ENCODE results near the gene CLN5. TPM values are rescaled to one million over a fixed set of nuclear protein-coding genes. Genes with fewer than 3 reads are reported as not detected.

The CLN5 gene
- total RNA-seq (10 to 100 TPM; 12.3 to 19.1 (median 15.9) TPM), polyA plus RNA-seq (10 to 100 TPM; 11.8 to 18.2 TPM)
- long read RNA-seq, donor 1, full-length matches to known transcripts, result 15 of 15 reads
- long read RNA-seq, donor 1, partial matches to known transcripts, result 0 of 15 reads
- long read RNA-seq, donor 1, other reads (novel, unspliced or antisense), result 0 of 15 reads
- long read RNA-seq, donor 2, full-length matches to known transcripts, result 100 of 102 reads
- long read RNA-seq, donor 2, partial matches to known transcripts, result 1 of 102 reads
- long read RNA-seq, donor 2, other reads (novel, unspliced or antisense), result 1 of 102 reads
- long read RNA-seq, donor 3, full-length matches to known transcripts, result 17 of 19 reads
- long read RNA-seq, donor 3, partial matches to known transcripts, result 2 of 19 reads
- long read RNA-seq, donor 3, other reads (novel, unspliced or antisense), result 0 of 19 reads

DNA sequence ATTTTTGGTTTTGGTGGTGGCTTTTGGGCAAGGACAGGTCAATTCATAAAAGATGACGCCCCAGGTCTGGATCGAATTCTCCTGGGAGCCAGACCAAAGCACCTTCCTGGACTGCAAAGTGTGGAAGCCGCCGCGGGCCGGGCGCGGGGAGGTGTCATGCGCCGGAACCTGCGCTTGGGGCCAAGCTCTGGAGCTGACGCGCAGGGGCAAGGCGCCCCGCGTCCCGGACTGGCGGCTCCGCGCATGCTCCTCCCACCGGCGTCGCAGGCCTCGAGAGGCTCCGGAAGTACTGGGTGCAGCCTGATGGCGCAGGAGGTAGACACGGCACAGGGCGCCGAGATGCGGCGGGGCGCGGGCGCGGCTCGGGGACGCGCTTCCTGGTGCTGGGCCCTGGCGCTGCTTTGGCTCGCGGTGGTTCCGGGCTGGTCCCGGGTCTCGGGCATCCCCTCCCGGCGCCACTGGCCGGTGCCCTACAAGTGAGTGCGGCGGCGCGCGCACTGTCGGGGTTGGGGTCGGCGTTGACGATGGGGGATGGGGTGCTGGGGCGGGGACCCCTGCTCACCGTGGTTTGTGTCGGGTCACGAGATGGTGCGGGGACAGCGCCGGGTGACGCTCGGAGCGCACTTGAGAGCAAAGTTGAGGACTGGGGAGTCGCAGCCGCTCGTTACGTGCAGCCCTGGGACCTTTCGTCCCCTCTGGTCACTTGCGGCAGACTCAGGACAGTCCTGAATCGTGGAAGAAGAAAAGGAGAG is at the start of gene CLN5:
Gene CLN5, plus strand, starts transcription at position 286 of the 752 bp plus-strand sequence. Its CDS starts 18 bp downstream, at position 304.
- no peaks in the 10 kb centered on the region for H3K9me3 ChIP-seq
- peak within 1 kb of the TSS; percentile 85 to 95 (median 90) for H3K27ac ChIP-seq
- intact Hi-C loops (cut with DNase I), result loop anchor here in 3 of 10 donors (1.0 to 5.0 kb wide), 3 partner anchors 34 to 105 kb away; partner anchors contain the start of genes FBXL3 (in 2 of the 3) and KCTD12 (in 1 of the 3)
- DNase-seq, result peak; percentile 93 to 97 (median 96)
- peak within 1 kb of the TSS; percentile 60 to 94 (median 78) for H3K4me3 ChIP-seq
- ATAC-seq, result peak; percentile 97 to 99 (median 98)
- peak in 1 of 2 donors; percentile 93 for TF ChIP-seq POLR2A (IDR thresholded peaks at IDR 0.05)
- TF ChIP-seq, protein P1, sequence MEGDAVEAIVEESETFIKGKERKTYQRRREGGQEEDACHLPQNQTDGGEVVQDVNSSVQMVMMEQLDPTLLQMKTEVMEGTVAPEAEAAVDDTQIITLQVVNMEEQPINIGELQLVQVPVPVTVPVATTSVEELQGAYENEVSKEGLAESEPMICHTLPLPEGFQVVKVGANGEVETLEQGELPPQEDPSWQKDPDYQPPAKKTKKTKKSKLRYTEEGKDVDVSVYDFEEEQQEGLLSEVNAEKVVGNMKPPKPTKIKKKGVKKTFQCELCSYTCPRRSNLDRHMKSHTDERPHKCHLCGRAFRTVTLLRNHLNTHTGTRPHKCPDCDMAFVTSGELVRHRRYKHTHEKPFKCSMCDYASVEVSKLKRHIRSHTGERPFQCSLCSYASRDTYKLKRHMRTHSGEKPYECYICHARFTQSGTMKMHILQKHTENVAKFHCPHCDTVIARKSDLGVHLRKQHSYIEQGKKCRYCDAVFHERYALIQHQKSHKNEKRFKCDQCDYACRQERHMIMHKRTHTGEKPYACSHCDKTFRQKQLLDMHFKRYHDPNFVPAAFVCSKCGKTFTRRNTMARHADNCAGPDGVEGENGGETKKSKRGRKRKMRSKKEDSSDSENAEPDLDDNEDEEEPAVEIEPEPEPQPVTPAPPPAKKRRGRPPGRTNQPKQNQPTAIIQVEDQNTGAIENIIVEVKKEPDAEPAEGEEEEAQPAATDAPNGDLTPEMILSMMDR (IDR thresholded peaks at IDR 0.05), result no peak
- H3K36me3 ChIP-seq, result peaks cover 0 to 22% (median 15%) of the 10 kb centered on the region in 9 donors
- H3K27me3 ChIP-seq, result no peaks in the 10 kb centered on the region
- peaks cover 0 to 25% (median 11%) of the 10 kb centered on the region in 12 donors for H3K4me1 ChIP-seq
- WGBS, 4 donors, result 0 to 1% (median 0%) methylated on average over 20 to 73 of the region's 73 CpGs

DNA sequence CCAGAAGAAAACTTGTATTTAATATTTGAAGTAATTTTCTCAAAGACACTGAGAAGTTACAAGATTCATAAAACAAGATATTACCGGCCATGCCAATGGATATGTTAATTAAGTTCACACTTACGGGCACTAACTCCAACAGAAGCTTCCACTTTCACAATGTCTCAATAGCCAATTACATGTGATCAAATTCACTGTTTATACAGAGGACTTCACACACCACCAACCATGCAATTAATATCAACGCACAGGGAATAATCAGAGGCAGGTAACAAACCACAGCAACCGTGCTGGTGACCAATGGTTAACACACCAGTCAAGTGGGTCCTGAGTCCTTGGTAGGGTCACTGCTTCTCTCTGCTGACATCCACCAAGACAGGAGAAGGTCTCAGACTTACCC is 49.5 kb upstream of the CLN5 start:
- peaks cover 0 to 12% (median 0%) of the 10 kb centered on the region in 12 donors for H3K9me3 ChIP-seq
- TF ChIP-seq POLR2A (IDR thresholded peaks at IDR 0.05), result no peak
- TF ChIP-seq, protein P1 (IDR thresholded peaks at IDR 0.05), result no peak
- WGBS, 4 donors, result 93 to 95% (median 94%) methylated on average over 4 of the region's 4 CpGs
- intact Hi-C loops (cut with DNase I), result no loop called here
- no peaks in the 10 kb centered on the region for H3K36me3 ChIP-seq
- H3K4me3 ChIP-seq, result no peak overlapping the region
- no peaks in the 10 kb centered on the region for H3K27me3 ChIP-seq
- H3K27ac ChIP-seq, result no peak overlapping the region
- H3K4me1 ChIP-seq, result peaks cover 0 to 34% (median 0%) of the 10 kb centered on the region in 12 donors
- DNase-seq, result no peak
- ATAC-seq, result no peak

DNA sequence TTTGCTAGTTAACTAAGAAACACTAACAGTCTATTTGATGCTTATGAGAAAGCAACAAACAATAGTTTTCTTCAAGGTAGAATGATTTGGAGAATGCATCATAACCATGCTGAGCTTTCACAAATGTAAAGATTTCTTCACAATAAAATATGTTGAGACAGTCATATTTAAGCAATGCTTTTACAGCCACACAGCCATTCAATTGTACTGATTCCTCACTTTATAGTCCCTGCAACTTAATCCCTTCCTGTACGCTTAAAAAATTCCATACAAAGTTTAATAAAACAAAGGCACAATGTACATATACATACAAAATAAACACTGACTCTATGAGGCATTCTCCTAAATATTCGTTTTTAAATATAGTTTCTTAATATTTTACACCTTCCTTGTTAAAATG is 48.2 kb upstream of the CLN5 start:
- DNase-seq (no peak), ATAC-seq (no peak)
- Histone ChIP-seq H3K36me3 (no peaks in the 10 kb centered on the region), H3K27me3 (no peaks in the 10 kb centered on the region), H3K9me3 (peaks cover 0 to 9% (median 0%) of the 10 kb centered on the region in 12 donors), H3K4me3 (no peak overlapping the region), H3K27ac (peak overlapping the region in 1 of 12 donors; percentile 78), H3K4me1 (peaks cover 0 to 33% (median 0%) of the 10 kb centered on the region in 12 donors)
- 75 to 82% (median 79%) methylated on average over 2 of the region's 2 CpGs for WGBS, 4 donors
- TF ChIP-seq POLR2A (IDR thresholded peaks at IDR 0.05), result no peak
- TF ChIP-seq, protein P1 (IDR thresholded peaks at IDR 0.05), result no peak
- intact Hi-C loops (cut with DNase I), result no loop called here

DNA sequence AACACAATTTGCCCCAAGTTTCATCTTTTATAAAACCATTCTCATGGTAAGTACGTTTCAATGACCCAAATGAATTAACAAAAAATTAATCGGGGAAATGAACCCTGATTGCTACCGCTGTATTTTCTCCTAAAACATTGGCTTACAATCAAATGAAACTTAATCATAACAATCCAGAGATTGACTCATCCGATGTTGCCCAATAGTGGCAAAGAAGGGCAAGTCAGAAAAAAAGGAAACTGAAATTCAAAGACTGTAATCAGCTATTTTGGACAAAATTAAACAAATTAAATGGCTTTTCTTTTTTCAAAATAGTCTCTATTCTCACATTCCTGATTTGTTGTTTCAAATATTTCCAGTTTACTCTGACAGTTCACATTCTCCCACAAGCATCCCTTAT is 47.4 kb upstream of the CLN5 start:
- Histone ChIP-seq H3K27me3 (no peaks in the 10 kb centered on the region), H3K4me1 (peaks cover 0 to 29% (median 0%) of the 10 kb centered on the region in 12 donors), H3K36me3 (no peaks in the 10 kb centered on the region), H3K4me3 (no peak overlapping the region), H3K27ac (peak overlapping the region in 1 of 12 donors; percentile 78), H3K9me3 (peaks cover 0 to 9% (median 0%) of the 10 kb centered on the region in 12 donors)
- intact Hi-C loops (cut with DNase I), result no loop called here
- no peak for ATAC-seq
- DNase-seq, result no peak
- WGBS, 4 donors, result 69 to 86% (median 78%) methylated on average over 4 of the region's 4 CpGs
- TF ChIP-seq, protein P1 (IDR thresholded peaks at IDR 0.05), result no peak
- TF ChIP-seq POLR2A (IDR thresholded peaks at IDR 0.05), result no peak
